GM12873 (cell line): ENCODE measurements around the gene ITGBL1.

Source experiments
- TF ChIP-seq, protein P1 (sequence below): IDR thresholded peaks from 2 replicates; pipeline ENCODE4 v1.5.1; 2012; ENCODE audit warnings: low read depth, mild to moderate bottlenecking, moderate library complexity, low read length, control low read depth; ENCODE audit not compliant: insufficient read depth; ENCODE audit errors: missing control alignments

ITGBL1 gene

GRCh38 chr13:101416181-101417042 lies 36.1 kb upstream of the ITGBL1 start, which contains the start of gene NALCN:
NALCN (minus strand) TSS chr13:101416508; CDS start chr13:101399126, 17,382 bp downstream.
- TF ChIP-seq, protein P1, sequence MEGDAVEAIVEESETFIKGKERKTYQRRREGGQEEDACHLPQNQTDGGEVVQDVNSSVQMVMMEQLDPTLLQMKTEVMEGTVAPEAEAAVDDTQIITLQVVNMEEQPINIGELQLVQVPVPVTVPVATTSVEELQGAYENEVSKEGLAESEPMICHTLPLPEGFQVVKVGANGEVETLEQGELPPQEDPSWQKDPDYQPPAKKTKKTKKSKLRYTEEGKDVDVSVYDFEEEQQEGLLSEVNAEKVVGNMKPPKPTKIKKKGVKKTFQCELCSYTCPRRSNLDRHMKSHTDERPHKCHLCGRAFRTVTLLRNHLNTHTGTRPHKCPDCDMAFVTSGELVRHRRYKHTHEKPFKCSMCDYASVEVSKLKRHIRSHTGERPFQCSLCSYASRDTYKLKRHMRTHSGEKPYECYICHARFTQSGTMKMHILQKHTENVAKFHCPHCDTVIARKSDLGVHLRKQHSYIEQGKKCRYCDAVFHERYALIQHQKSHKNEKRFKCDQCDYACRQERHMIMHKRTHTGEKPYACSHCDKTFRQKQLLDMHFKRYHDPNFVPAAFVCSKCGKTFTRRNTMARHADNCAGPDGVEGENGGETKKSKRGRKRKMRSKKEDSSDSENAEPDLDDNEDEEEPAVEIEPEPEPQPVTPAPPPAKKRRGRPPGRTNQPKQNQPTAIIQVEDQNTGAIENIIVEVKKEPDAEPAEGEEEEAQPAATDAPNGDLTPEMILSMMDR, result no peak

DNA sequence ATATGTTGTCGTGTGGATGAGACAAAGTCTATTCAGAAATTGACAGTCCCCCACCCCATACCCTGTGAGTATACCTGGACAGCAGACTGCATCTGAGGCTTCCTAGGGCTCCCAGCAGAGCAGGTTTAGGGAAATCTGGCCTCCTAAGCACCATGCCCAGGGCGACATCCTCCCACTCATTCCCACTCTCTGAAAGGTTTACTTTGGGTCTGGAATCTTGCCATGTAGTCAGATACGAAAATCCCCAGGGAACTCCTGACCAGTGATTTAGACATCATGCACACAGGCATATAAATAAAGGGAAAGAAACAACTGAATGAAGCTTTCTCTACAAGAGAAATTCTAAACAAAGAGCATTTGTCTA lies 35.5 kb upstream of the ITGBL1 start:
- TF ChIP-seq, protein P1, result no peak

DNA sequence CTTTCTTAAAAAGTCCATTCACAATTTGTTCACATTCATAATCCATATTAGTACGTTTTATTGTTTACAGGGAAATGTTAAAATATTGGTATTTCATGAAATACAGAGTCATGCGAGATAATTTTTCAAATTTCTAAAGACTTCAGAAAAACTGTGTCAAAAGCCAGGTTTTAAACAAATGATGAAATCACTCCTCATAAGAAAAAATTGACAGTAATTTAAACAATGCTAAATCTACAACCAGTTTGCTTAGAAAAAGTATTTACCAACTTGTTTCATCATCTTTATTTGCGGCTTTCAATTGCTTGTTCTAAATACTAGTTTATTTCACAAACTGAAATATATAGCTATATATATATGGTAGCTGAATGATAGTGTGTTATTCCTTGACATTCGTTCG lies 35.0 kb upstream of the ITGBL1 start:
- TF ChIP-seq, protein P1, result no peak

DNA sequence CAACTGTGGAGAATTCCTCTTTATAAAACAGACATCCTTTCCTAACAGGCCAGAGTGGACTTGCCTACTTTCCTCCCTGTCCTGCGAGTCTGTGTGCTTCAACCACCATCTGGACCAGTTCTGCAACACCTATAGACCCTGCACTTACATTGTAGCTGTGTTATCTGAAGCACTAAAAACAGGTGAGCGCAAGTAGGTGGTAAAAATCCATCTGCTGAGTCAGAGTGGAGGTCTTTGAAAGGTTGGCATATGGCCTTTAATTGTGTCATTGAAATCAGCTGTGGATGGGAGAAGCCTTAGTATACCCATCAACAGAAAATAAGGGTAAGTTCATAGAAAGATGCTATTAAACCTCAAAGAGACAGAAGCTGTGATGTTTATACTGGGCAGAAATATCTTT lies 28.6 kb upstream of the ITGBL1 start:
- TF ChIP-seq, protein P1, result no peak

DNA sequence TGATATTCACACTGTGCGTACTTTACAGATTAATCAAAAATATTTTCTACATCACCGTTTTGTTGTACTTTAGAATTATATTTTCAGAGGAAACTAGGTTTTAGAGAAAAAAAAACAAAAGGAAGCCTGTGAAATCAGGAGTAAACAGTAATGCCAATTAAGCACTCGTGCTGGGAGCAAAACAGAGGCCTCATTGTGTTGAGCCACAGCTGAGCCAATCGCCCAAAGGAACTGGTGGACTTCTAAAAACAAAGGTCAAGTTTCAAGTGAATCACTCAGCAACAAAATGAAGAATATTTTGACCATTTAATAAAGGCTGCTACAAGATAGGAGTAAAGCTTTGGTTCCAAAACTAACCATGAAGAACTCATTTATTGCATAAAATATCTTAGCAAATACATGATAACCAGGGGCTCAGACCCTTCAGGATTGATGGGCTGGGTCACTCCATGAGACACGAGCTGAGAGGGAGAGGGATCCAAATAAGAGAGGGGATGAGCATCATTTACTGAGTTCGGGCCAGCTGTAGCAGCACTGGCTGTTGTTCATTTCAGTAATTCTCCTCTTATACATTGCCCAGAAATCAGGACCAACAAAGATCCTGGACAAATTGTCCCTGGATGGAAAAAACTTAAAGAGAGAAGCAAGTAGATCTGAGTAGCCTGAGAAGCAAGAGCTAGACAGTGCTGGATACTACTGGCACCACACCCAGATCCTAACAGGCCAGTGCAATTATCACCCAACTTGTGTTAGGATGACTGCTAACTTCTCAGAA lies 27.9 kb upstream of the ITGBL1 start:
- TF ChIP-seq, protein P1, result no peak

DNA sequence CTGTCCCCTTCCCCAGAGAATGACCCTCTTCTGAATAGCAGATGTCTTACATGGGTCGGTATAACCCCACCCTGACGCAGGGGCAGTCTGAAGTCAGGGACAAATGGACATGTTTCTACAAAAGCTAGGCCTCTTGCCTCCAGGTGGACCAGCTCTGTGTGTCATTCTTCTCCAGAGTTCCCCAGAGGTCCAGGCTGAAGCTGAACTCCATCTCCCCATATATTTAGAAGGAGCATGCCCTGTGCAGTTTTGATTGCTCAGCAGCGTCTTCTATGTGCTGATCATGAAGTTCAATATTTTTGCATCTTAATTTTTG lies 27.4 kb upstream of the ITGBL1 start:
- TF ChIP-seq, protein P1, result no peak

DNA sequence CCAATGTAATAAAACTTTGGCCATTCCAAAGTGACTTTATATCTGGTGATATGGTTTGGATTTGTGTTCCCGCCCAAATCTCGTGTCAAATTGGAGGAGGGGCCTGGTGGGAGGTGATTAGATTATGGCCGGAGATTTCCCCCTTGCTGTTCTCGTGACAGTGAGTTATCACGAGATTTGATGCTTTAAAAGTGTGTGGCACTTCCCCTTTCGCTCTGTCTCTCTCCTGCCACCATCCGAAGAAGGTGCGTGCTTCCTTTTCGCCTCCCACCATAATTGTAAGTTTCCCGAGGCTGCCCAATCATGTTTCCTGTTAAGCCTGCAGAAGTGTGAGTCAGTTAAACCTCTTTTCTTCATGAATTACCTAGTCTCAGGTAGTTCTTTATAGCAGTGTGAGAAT lies 26.9 kb upstream of the ITGBL1 start:
- TF ChIP-seq, protein P1, result no peak
